ENCODE measurements around the gene LKAAEAR1.

LKAAEAR1 gene

DNA sequence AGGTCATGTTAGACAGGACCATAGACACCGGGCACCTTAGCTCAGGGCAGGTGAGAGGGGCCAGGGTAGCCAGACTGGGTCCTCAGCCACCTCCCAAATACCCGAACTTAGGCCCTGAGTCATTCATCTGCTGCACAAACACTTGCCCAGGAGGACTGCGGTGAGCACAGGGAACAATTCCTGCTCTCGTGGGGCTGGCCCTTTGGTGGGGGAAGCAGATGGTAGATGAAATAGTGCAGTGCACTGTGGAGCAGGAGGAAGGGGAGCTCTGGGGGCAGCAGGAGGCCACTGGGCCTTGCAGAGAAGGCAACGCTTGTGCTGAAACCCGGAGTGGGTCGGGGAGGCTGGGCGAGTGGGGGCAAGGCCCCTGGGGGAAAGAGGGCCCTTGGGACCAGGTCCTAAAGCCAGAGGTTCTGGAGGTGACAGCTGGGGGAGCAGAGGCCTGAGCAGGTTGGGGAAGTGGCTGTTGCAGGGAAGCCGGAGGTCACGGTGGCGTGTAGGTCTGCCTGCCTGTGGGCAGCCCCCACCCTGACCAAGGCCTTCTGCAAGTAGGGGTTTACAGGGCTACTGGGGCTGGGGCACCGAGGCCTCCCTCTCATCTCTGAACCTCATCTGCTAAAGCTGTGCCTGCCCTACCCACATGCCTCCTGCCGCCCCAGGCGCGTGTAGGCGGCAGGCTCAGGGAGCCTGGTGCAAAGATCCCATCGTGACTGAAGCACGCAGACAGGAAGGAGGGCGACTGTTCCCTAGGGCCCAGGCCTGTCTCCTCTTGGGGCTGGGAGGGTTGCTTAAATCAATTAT, 27.8 kb upstream of the LKAAEAR1 start:
- no peak for DNase-seq

DNA sequence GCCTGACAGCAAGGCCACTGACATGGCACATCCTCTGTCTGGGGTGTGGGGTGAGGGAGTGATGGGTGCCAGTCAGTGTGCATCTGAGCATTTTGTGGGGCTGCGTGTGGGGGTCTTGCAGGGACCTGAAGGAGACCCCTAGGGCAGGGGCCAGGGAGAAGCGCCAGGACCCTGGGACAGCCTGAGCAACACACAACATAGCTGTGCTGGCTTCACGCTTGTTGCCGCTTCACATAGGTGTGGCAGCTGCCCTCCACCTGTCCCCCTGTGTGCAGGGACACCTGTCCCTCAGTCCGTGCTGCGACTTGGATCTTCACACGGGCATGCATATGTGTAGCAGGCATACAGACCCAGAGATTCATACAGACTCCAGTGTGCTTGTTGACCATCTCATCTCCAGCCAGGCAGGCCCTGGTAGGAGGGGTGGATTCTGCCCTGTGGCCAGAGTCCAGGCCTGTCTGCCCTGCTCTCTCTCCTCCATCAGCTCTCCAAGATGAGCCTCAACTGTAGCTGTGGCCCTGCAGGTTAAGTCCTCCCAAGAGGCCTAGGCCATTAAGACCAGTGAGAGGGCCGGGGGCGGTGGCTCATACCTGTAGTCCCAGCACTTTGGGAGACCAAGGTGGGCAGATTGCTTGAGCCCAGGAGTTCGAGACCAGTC, 26.3 kb upstream of the LKAAEAR1 start:
- no peak for DNase-seq

DNA sequence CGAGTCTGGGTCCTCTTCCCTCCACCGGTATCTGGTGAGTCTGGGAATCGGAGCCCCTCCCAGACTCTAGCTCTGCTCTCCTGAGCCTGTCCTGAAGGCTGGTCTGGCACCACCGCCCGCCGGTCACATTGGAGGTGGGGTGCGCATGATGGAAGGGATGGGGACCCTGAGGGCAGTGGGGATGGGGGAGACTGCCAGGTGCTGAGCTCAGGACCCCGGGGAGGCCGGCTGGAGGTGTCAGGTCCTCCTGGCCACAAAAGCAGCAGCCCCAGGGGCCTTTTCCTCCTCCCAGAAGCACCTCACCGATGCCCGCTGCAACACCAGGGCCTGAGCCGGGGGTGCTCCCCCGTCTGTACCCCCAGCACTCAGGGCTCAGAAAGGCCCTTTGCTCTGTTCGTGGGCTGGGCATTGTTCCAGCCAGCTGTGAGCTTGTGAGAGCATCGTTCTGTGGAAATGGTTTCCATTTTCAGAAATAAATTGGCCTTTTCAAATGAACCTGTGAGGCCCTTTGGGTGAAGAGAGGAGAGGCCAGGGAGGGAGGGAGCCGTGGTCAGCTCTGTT, 25.7 kb upstream of the LKAAEAR1 start:
- DNase-seq: peak in 7 of 56 donors; percentile 15 to 39 (median 29)

GRCh38 chr20:64108731-64109681, 24.8 kb upstream of the LKAAEAR1 start:
- DNase-seq: no peak

DNA sequence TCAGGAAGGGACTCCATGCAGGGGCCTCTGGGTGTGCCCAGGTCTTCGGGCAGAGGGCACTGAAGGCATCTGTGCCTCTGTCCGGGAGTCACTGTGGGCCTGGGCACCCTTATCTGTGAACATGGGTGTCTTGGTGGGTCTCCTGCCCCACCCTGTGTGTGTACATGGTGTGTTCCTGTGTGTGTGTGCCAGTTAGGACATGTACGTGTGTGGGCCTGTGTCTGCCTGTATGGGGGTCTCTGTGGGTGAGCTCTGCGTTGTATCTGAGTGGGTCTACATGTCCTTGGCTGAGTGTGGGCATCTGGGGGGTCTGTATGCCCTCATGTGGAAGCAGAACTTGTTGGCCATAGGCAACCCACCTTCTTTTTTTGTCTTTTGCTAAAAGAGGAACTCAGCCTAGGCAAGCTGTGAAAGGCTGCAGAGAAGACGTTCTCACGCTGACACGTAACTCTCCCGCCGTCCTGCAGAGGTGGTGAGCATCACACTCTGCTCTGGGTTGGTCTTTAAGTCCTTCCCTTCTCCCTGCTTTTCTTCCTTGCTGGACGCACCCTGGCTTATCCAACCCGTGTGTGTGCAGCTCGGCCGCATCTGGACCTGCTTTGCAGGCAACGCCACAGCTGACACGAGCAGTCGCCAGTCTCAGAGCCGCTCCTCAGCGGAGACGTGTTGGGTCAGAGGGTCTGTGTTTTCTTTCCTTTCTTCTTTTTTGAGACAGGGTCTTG, 23.7 kb upstream of the LKAAEAR1 start:
- DNase-seq: no peak

GRCh38 chr20:64106981-64107735, 23.0 kb upstream of the LKAAEAR1 start, which contains the start of gene NPBWR2:
Gene NPBWR2, minus strand, starts transcription at chr20:64107565. Its CDS starts 734 bp downstream, at chr20:64106831.
- no peak for DNase-seq

DNA sequence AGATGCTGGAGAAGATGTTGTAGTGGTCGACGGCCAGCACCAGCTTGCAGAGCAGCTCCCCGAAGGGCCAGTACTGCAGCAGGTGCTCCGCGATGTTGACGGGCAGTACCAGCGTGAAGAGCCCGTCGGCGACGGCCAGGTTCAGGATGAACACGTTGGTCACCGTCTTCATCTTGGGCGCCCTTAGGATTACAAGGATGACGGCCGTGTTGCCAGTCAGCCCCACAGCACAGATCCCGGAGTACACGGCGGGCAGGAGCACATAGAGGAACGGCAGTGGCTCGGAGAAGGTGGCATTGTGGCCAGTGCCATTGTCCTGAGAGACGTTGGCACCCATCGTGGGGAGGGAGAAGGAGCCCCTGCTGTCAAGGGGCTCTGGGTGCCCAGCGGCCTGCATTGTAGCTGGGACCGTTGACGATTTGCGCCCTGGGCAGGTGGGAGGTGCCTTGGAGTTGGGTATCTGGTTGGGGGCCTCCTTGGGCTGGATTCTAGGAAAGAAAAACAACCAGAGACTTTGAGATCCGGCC, 22.3 kb upstream of the LKAAEAR1 start:
- no peak for DNase-seq

DNA sequence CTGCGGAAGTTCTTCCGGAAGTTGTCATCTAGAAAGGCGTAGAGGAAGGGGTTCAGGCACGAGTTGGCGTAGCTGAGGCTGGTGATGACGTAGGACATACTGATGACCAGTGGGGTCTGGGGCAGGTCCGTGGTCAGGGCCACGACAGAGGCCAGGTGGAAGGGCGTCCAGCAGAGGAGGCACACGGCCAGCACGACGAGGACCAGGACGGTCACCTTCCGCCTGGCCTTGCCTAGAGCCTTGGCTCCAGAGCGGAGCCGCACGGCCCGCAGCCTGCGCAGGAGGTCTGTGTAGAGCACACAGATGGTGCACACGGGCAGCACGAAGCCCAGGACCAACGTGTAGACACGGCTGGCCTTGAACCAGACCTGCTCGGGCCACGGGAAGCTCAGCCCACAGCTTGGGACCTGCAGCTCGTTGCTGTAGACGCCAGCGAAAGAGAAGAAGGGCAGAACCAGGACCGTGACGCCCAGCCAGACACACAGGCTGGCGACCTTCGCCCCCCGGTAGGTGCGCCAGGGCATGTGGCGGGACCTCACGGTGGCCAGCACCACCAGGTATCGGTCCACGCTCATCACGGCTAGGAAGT, 21.7 kb upstream of the LKAAEAR1 start:
- DNase-seq: no peak

GRCh38 chr20:64104667-64105451, 20.7 kb upstream of the LKAAEAR1 start:
- no peak for DNase-seq

DNA sequence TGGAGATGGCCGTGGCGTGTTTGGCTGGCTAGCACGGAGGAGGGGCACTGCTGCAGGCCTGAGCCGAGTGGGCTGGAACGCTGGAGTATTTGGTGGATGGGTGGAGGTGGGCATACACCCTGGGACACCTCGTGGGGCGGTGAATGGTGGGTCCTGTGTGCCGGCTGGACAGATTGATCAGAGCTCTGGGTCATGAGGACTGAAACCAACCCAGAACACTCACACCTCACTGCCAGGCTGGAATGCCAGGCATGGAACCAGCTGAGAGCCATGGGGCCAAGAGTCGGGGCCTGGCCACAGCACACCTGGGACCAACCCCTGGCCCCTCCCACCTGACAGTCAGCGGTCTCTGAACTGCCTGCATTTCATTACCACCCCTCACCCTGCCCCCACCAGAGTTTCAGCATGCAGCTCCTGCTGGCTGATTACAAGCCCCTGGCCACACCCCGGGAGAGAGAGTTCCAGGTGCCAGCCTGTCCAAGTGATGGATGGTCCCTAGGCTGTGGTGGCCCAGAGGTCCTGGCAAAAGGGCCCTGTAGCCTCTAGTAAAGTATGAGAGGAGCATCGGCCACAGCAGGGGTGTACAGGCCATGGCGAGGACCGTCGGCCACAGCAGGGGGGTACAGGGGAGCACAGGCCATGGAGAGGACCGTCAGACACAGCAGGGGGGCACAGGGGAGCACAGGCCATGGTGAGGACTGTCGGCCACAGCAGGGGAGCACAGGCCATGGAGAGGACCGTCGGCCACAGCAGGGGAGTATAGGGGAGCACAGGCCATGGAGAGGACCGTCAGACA, 19.9 kb upstream of the LKAAEAR1 start:
- no peak for DNase-seq

GRCh38 chr20:64102647-64103354, 18.6 kb upstream of the LKAAEAR1 start:
- DNase-seq: peak in 6 of 56 donors; percentile 17 to 48 (median 32)

GRCh38 chr20:64101731-64102621, 17.8 kb upstream of the LKAAEAR1 start:
- DNase-seq: peak in 2 of 56 donors; percentile 28 to 45

GRCh38 chr20:64100946-64101688, 16.9 kb upstream of the LKAAEAR1 start:
- no peak for DNase-seq

DNA sequence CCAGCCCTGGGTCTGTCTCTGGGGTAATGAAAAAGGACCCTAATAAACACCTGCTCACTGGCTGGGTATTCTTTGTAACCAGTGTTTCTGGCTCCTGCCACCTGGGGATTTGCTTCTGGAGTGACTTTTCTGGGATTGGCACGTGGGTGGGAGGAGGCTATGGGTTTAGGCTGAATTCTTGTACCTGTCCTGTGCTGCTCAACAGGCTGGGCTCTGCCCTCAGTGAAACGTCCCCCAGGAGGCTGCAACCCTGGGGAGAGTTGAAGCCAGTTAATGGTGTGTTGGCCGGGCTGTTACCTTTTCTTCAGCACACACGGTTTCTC, 16.3 kb upstream of the LKAAEAR1 start:
- DNase-seq: no peak

All from amygdala (tissue), 56 donors.